H1 (cell line): ENCODE results near the gene FNDC10. TPM values are rescaled to one million over a fixed set of nuclear protein-coding genes. Genes with fewer than 3 reads are reported as not detected.

Source experiments
- CTCF ChIA-PET: fragments of 300-600 bp; sonication (Branson Sonifier 250); formaldehyde crosslinking; loops from one replicate; lab custom pipeline; 2021; ENCODE audit not compliant: partially characterized antibody; lab: Charles Lee
- POLR2A ChIA-PET: fragments of 300-600 bp; sonication (Branson Sonifier 250); formaldehyde crosslinking; loops from one replicate; lab custom pipeline; 2021; ENCODE audit warnings: inconsistent platforms; ENCODE audit not compliant: partially characterized antibody; lab: Charles Lee
- DNase-seq, 2 experiments: peaks; one replicate each; pipeline versions ENCODE4 v3.0.0 to v3.0.0-alpha.2; 2010 to 2022; ENCODE audit warnings: low spot score in 2 of 2, low read depth in 1 of 2, mixed read lengths in 1 of 2
- FAIRE-seq: peaks from 2 replicates; lab custom pipeline; 2011; peaks lifted over from hg19 to GRCh38; lab: Jason Lieb, UNC
- H2AFZ ChIP-seq: 2 replicates; pipeline ENCODE4 v1.8.1; 2012; ENCODE audit warnings: low read length, inconsistent platforms
- H2AK5ac ChIP-seq: 2 replicates; pipeline ENCODE4 v1.6.1; 2013; ENCODE audit warnings: low read depth, low read length
- H2BK120ac ChIP-seq: replicated peaks from 2 replicates; pipeline ENCODE3; 2013; ENCODE audit warnings: low read depth, low read length, inconsistent platforms
- H2BK12ac ChIP-seq: 2 replicates; pipeline ENCODE4 v1.6.1; 2013; ENCODE audit warnings: low read depth, low read length
- H2BK15ac ChIP-seq: 2 replicates; pipeline ENCODE4 v1.6.1; 2013; ENCODE audit warnings: low read length
- H2BK20ac ChIP-seq: 2 replicates; pipeline ENCODE4 v1.6.1; 2013; ENCODE audit warnings: low read length
- H2BK5ac ChIP-seq: 2 replicates; pipeline ENCODE4 v1.6.1; 2013; ENCODE audit warnings: low read depth, low read length
- H3K14ac ChIP-seq: 2 replicates; pipeline ENCODE4 v1.6.1; 2013; ENCODE audit warnings: inconsistent platforms; ENCODE audit not compliant: insufficient read length
- H3K18ac ChIP-seq: 2 replicates; pipeline ENCODE4 v1.6.1; 2013; ENCODE audit warnings: low read length; ENCODE audit errors: extremely low read depth
- H3K23ac ChIP-seq: 2 replicates; pipeline ENCODE4 v1.6.1; 2013; ENCODE audit warnings: inconsistent platforms; ENCODE audit not compliant: insufficient read length
- H3K23me2 ChIP-seq: 2 replicates; pipeline ENCODE4 v1.6.1; 2013; ENCODE audit warnings: low read depth, low read length
- H3K27ac ChIP-seq: 2 replicates; pipeline ENCODE4 v1.6.1; 2011; ENCODE audit warnings: low read depth, low read length, inconsistent platforms
- H3K27me3 ChIP-seq, 4 experiments: replicated peaks in 1 of 4; 1 replicate in 1 of 4; 2 replicates in 3 of 4; pipeline versions ENCODE4 v1.6.1 to v1.8.1; 2011 to 2013; ENCODE audit warnings: low read length in 3 of 4, mild to moderate bottlenecking in 3 of 4, inconsistent platforms in 2 of 4, mixed read lengths in 2 of 4, moderate library complexity in 1 of 4; ENCODE audit not compliant: control insufficient read depth in 3 of 4, insufficient read depth in 3 of 4; ENCODE audit errors: extremely low read depth in 1 of 4
- H3K36me3 ChIP-seq, 4 experiments: 2 replicates each; pipeline versions ENCODE4 v1.6.1 to v1.8.1; 2011 to 2013; ENCODE audit warnings: mild to moderate bottlenecking in 4 of 4, low read length in 3 of 4, moderate library complexity in 2 of 4, control low read depth in 1 of 4, inconsistent platforms in 1 of 4; ENCODE audit not compliant: insufficient read depth in 4 of 4, control insufficient read depth in 2 of 4
- H3K4ac ChIP-seq: replicated peaks from 2 replicates; pipeline ENCODE3; 2013; ENCODE audit warnings: low read length, low read depth, mixed read lengths, inconsistent platforms; ENCODE audit not compliant: insufficient read length
- H3K4me1 ChIP-seq, 4 experiments: replicated peaks in 1 of 4; 1 replicate in 1 of 4; 2 replicates in 3 of 4; pipeline versions ENCODE4 v1.6.1 to v1.8.1; 2011 to 2013; ENCODE audit warnings: low read length in 3 of 4, inconsistent platforms in 2 of 4, mixed read lengths in 1 of 4; ENCODE audit not compliant: insufficient read depth in 4 of 4, control insufficient read depth in 3 of 4
- H3K4me2 ChIP-seq, 2 experiments: 2 replicates each; pipeline versions ENCODE4 v1.6.1 to v1.8.1; 2011 to 2013; ENCODE audit warnings: low read depth in 2 of 2, low read length in 2 of 2, control low read depth in 1 of 2, inconsistent platforms in 1 of 2, mild to moderate bottlenecking in 1 of 2; ENCODE audit not compliant: insufficient read depth in 1 of 2
- H3K4me3 ChIP-seq, 4 experiments: fragments of 200-600, 300-600 bp in 1 of 4; sonication (generic), shearing (Covaris generic), sonication (Bioruptor Twin) in 1 of 4; 2 replicates each; pipeline versions ENCODE4 v1.5.1 to v1.8.1; 2011 to 2016; ENCODE audit warnings: low read length in 4 of 4, low read depth in 3 of 4, control low read depth in 2 of 4, inconsistent platforms in 2 of 4, mild to moderate bottlenecking in 2 of 4, mixed read lengths in 1 of 4, moderate library complexity in 1 of 4; ENCODE audit not compliant: insufficient read depth in 2 of 4; ENCODE audit errors: extremely low read depth in 1 of 4
- H3K56ac ChIP-seq: replicated peaks from 2 replicates; pipeline ENCODE3; 2013; ENCODE audit warnings: low read depth, mild to moderate bottlenecking, mixed read lengths, low read length, inconsistent platforms; ENCODE audit not compliant: insufficient read length
- H3K79me1 ChIP-seq: 2 replicates; pipeline ENCODE4 v1.6.1; 2013; ENCODE audit warnings: low read depth, low read length, control low read depth
- H3K79me2 ChIP-seq, 2 experiments: 2 replicates each; pipeline versions ENCODE4 v1.6.1 to v1.8.1; 2012 to 2013; ENCODE audit warnings: low read length in 2 of 2, mild to moderate bottlenecking in 2 of 2, inconsistent platforms in 1 of 2; ENCODE audit not compliant: insufficient read depth in 2 of 2, control insufficient read depth in 1 of 2
- H3K9ac ChIP-seq, 4 experiments: replicated peaks in 1 of 4; 1 replicate in 1 of 4; 2 replicates in 3 of 4; pipeline versions ENCODE4 v1.6.1 to v1.8.1; 2011 to 2013; ENCODE audit warnings: low read depth in 3 of 4, low read length in 3 of 4, control low read depth in 2 of 4, mild to moderate bottlenecking in 2 of 4, moderate library complexity in 2 of 4, inconsistent platforms in 1 of 4; ENCODE audit errors: extremely low read depth in 1 of 4
- H3K9me3 ChIP-seq, 2 experiments: 2 replicates each; pipeline versions ENCODE4 v1.6.1 to v1.8.1; 2012 to 2013; ENCODE audit warnings: mild to moderate bottlenecking in 2 of 2, moderate library complexity in 2 of 2, control low read depth in 1 of 2, inconsistent platforms in 1 of 2, low read depth in 1 of 2, low read length in 1 of 2, mixed read lengths in 1 of 2; ENCODE audit not compliant: insufficient read depth in 2 of 2
- H4K20me1 ChIP-seq, 2 experiments: replicated peaks in 1 of 2; 2 replicates each; pipeline versions ENCODE3 to v1.8.1; 2011 to 2013; ENCODE audit warnings: inconsistent platforms in 2 of 2, low read length in 2 of 2, mild to moderate bottlenecking in 1 of 2; ENCODE audit not compliant: insufficient read depth in 2 of 2, control insufficient read depth in 1 of 2
- H4K5ac ChIP-seq: 2 replicates; pipeline ENCODE4 v1.6.1; 2013; ENCODE audit warnings: low read length, low read depth, mixed read lengths, inconsistent platforms; ENCODE audit not compliant: insufficient read length
- H4K8ac ChIP-seq: 2 replicates; pipeline ENCODE4 v1.8.0; 2013; ENCODE audit warnings: mild to moderate bottlenecking, moderate library complexity, low read length, inconsistent platforms; ENCODE audit not compliant: insufficient read depth; ENCODE audit errors: extremely low read depth
- H4K91ac ChIP-seq: replicated peaks from 2 replicates; pipeline ENCODE3; 2013; ENCODE audit warnings: low read length, mixed read lengths, inconsistent platforms; ENCODE audit not compliant: insufficient read length
- BCL11A ChIP-seq, 2 experiments: IDR thresholded peaks; one replicate each; pipeline ENCODE4 v1.6.1; 2011; ENCODE audit warnings: low read depth in 2 of 2, low read length in 2 of 2, mild to moderate bottlenecking in 2 of 2
- CHD1 ChIP-seq: IDR thresholded peaks from 2 replicates; pipeline ENCODE4 v1.6.1; 2012; ENCODE audit warnings: low read depth, low read length, improper control_type of control experiment
- CTCF ChIP-seq, 3 experiments: IDR thresholded peaks; 1 replicate in 2 of 3; 2 replicates in 1 of 3; pipeline versions ENCODE4 v1.5.1 to v1.6.1; 2011; ENCODE audit warnings: low read length in 3 of 3, mild to moderate bottlenecking in 3 of 3, inconsistent platforms in 2 of 3, low read depth in 1 of 3, moderate library complexity in 1 of 3; ENCODE audit not compliant: insufficient read depth in 1 of 3; ENCODE audit errors: control extremely low read depth in 1 of 3
- EP300 ChIP-seq, 2 experiments: IDR thresholded peaks; 1 replicate in 1 of 2; 2 replicates in 1 of 2; pipeline ENCODE4 v1.6.1; 2011 to 2012; ENCODE audit warnings: low read depth in 2 of 2, low read length in 2 of 2, mild to moderate bottlenecking in 2 of 2, borderline replicate concordance in 1 of 2, inconsistent platforms in 1 of 2, moderate library complexity in 1 of 2
- EZH2 ChIP-seq: fragments of 200-600 bp; sonication (generic); IDR thresholded peaks from 2 replicates; pipeline ENCODE4 v1.7.1; 2012; ENCODE audit warnings: low read depth, mild to moderate bottlenecking, moderate library complexity, low read length, inconsistent platforms; ENCODE audit not compliant: severe bottlenecking
- PHF8 ChIP-seq: fragments of 200-600 bp; sonication (generic); conservative IDR thresholded peaks from 2 replicates; pipeline ENCODE4 v1.7.1; 2012; ENCODE audit warnings: low read depth, mild to moderate bottlenecking, inconsistent platforms, low read length, moderate library complexity
- POLR2A ChIP-seq, 2 experiments: IDR thresholded peaks; 1 replicate in 1 of 2; 2 replicates in 1 of 2; pipeline ENCODE4 v1.6.1; 2011; ENCODE audit warnings: low read depth in 2 of 2, low read length in 2 of 2, mild to moderate bottlenecking in 2 of 2; ENCODE audit errors: control extremely low read depth in 1 of 2
- POLR2AphosphoS5 ChIP-seq: IDR thresholded peaks from 2 replicates; pipeline ENCODE4 v1.6.1; 2011; ENCODE audit warnings: low read depth, low read length
- POU5F1 ChIP-seq: IDR thresholded peaks from 2 replicates; pipeline ENCODE4 v1.6.1; 2011; ENCODE audit warnings: low read depth, mild to moderate bottlenecking, low read length, moderate library complexity
- RBBP5 ChIP-seq: IDR thresholded peaks from 2 replicates; pipeline ENCODE4 v1.7.1; 2012; ENCODE audit warnings: low read depth, mild to moderate bottlenecking, inconsistent platforms, low read length, moderate library complexity, borderline replicate concordance
- TAF7 ChIP-seq: optimal IDR thresholded peaks from 2 replicates; pipeline ENCODE3; 2011; ENCODE audit warnings: low read depth, mild to moderate bottlenecking, inconsistent platforms, low read length, moderate library complexity, borderline replicate concordance
- WGBS, 2 experiments: shearing (Covaris generic) in 1 of 2; methylation state at CpG; one replicate each; pipeline versions ENCODE4 v1.1.6 to v1.1.7; 2013 to 2015; ENCODE audit warnings: low lambda C conversion rate in 2 of 2, mixed read lengths in 2 of 2, inconsistent platforms in 1 of 2, low coverage in 1 of 2, missing lambda C conversion rate in 1 of 2; ENCODE audit not compliant: insufficient replicate concordance in 2 of 2, insufficient coverage in 1 of 2, insufficient read length in 1 of 2; ENCODE audit errors: extremely low coverage in 1 of 2, missing lambda C conversion rate in 1 of 2; 5-methylcytosine and 5-hydroxymethylcytosine counted together
- polyA plus RNA-seq, 7 experiments: library from polyadenylated mRNA; depleted of rRNA in 3 of 7; stranded (reverse) in 5 of 7; unstranded in 2 of 7; fragments of >200 nt in 5 of 7; fragments of 200-250 nt in 2 of 7; gene quantifications; 1 replicate in 5 of 7; 2 replicates in 1 of 7; 4 replicates in 1 of 7; pipeline versions ENCODE4 v1.2.1 to v1.2.3, GENCODE V29; 2011 to 2013; ENCODE audit warnings: missing spikeins in 2 of 7, mixed read lengths in 2 of 7
- total RNA-seq: library from RNA; stranded (reverse); fragmentation: NEBNext Ultra II Directional; extraction: Animal tissue kit (Norgen Biotek cat#: 25700); gene quantifications from 2 replicates; pipeline ENCODE4 v1.2.1, GENCODE V29; 2021

Gene FNDC10
- total and polyA plus RNA-seq, 2 of the 8 experiments (the other 6 are each of a cell fraction or from before 2014, with no cell fraction given), result 19.0 to 21.8 TPM

GRCh38 chr1:1606232-1606631 is 6.3 kb upstream of the FNDC10 start:
- no peak overlapping the region for H2BK5ac ChIP-seq
- WGBS, 2 experiments, result 60% methylated on average over 1 of the region's 13 CpGs; no CpG with 5 or more reads in 1 of the 2 experiments
- no peak overlapping the region for H4K8ac ChIP-seq
- H3K36me3 ChIP-seq, result no peaks in the 10 kb centered on the region
- no peak overlapping the region for H2BK120ac ChIP-seq
- H3K18ac ChIP-seq, result no peak overlapping the region
- no peak overlapping the region for H3K14ac ChIP-seq
- no peak overlapping the region for H3K4ac ChIP-seq
- peaks cover 1 to 9% (median 5%) of the 10 kb centered on the region in 4 experiments; a peak in 6 of 7 replicates for H3K27me3 ChIP-seq
- no peaks in the 10 kb centered on the region for H3K9me3 ChIP-seq
- peaks cover 0 to 2% of the 10 kb centered on the region in 2 experiments for H4K20me1 ChIP-seq
- no peak overlapping the region for H3K9ac ChIP-seq
- DNase-seq (no peak), FAIRE-seq (no peak)
- no peak overlapping the region for H3K56ac ChIP-seq
- no peaks in the 10 kb centered on the region for H3K4me1 ChIP-seq
- ChIA-PET CTCF (interaction anchor here (0.6 kb wide), 1 partner anchor 24 kb away, joined by 5 read pairs; no protein-coding TSS in a partner anchor), POLR2A (no interaction called here)
- H2AFZ ChIP-seq, result no peak overlapping the region
- H3K4me2 ChIP-seq, result no peak overlapping the region
- no peak overlapping the region for H2BK15ac ChIP-seq
- H3K79me2 ChIP-seq, result no peaks in the 10 kb centered on the region
- no peaks in the 10 kb centered on the region for H3K23me2 ChIP-seq
- no peak overlapping the region for H3K4me3 ChIP-seq
- no peaks in the 10 kb centered on the region for H3K79me1 ChIP-seq
- no peak overlapping the region for H4K5ac ChIP-seq
- no peak overlapping the region for H2BK20ac ChIP-seq
- H2AK5ac ChIP-seq, result no peak overlapping the region
- H3K27ac ChIP-seq, result no peak overlapping the region
- no peak overlapping the region for H4K91ac ChIP-seq
- H3K23ac ChIP-seq, result no peak overlapping the region
- no peak overlapping the region for H2BK12ac ChIP-seq
- TF ChIP-seq TAF7, result no peak
- TF ChIP-seq POU5F1, result no peak
- TF ChIP-seq BCL11A (IDR thresholded peaks at IDR 0.05; ENCODE audit: low read depth in 2 of 2, low read length in 2 of 2), result no peak
- TF ChIP-seq CHD1, result no peak
- TF ChIP-seq CTCF (IDR thresholded peaks at IDR 0.05; ENCODE audit: control extremely low read depth in 1 of 3, insufficient read depth in 1 of 3, low read depth in 1 of 3, low read length in 3 of 3), result no peak
- no peak for TF ChIP-seq PHF8
- no peak for TF ChIP-seq POLR2AphosphoS5
- no peak for TF ChIP-seq POLR2A (IDR thresholded peaks at IDR 0.05; ENCODE audit: control extremely low read depth in 1 of 2, low read depth in 2 of 2, low read length in 2 of 2)
- no peak for TF ChIP-seq EP300 (IDR thresholded peaks at IDR 0.05; ENCODE audit: borderline replicate concordance in 1 of 2, low read depth in 2 of 2, low read length in 2 of 2)
- no peak for TF ChIP-seq RBBP5
- TF ChIP-seq EZH2, result no peak
